Activated CD4-positive, CD25-positive, alpha-beta regulatory T cell (primary cell): ENCODE measurements around the gene LRIG1.
"Not testable (repeated sequence)": the region's sequence is repeated elsewhere in the genome, so short reads cannot be mapped to it uniquely, and the experiment has no call there.

ENCODE experiments used
- DNase-seq, 4 experiments: peaks; one replicate each; lab custom pipeline; 2025; lab: John Stamatoyannopoulos, UW

LRIG1 gene

DNA sequence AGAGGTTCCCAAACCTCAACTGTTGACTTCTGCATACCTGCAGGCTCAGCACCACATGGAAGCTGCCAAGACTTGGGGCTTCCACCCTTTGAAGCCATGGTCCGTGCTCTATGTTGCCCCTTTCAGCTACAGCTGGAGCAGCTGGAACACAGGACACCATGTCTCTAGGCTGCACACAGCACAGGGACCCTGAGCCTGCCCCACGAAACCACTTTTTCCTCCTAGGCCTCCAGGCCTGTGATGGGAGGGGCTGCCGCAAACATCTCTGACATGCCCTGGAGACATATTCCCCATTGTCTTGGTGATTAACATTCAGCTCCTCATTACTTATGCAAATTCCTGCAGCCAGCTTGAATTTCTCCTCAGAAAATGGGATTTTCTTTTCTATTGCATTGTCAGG lies 78.9 kb downstream of the LRIG1 start:
- DNase-seq, result not testable (repeated sequence)

DNA sequence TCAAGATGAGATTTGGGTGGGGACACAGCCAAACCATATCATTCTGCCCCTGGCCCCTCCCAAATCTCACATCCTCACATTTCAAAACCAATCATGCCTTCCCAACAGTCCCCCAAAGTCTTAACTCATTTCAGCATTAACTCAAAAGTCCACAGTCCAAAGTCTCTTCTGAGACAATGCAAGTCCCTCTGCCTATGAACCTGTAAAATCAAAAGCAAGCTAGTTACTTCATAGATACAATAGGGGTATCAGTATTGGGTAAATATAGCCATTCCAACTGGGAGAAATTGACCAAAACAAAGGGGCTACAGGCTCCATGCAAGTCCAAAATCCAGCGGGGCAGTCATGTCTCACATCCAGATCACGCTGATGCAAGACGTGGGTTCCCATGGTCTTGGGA lies 79.7 kb downstream of the LRIG1 start:
- not testable (repeated sequence) for DNase-seq

DNA sequence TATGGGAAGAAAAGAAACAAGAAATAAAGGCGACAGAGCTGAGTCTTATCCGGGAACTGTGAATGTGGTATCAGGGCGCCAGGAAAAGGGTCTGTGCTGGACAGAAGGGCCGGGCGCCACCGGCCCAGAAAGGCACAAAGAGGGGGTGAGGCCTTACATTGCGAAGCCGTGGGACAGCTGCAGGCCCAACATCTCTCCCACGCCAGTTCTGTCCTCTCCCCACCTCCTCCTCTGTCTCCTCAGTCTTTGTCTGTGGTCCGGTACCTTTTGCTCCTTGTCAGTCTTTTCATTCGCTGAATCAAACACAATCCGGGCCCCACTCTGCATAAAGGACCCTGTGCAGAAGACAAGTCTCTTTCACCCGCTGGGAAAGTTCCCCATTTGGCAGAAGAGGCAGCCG lies 81.8 kb downstream of the LRIG1 start:
- DNase-seq, result no peak

DNA sequence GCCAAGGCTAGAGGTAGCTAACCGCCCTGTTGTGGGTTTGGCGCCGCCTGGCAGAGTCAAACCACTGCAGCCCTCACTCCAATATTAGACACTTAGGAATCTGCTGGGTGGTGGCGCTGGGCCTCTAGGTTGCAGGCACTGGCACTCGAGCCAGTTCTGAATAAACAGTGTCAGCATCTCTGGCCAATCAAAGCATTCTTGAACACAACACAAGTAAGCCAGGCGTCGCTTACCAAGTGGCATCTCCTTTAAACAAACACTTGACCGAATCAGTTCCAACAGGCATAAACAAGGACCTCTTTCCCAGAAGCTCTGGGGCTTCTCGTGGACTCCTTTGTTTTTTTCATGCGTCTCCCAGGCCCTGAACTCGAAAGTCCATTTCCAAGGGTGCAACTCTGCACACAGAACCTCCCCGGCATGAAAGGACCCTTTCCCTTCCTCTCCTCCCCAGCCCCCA lies 82.3 kb downstream of the LRIG1 start:
- DNase-seq, result no peak

DNA sequence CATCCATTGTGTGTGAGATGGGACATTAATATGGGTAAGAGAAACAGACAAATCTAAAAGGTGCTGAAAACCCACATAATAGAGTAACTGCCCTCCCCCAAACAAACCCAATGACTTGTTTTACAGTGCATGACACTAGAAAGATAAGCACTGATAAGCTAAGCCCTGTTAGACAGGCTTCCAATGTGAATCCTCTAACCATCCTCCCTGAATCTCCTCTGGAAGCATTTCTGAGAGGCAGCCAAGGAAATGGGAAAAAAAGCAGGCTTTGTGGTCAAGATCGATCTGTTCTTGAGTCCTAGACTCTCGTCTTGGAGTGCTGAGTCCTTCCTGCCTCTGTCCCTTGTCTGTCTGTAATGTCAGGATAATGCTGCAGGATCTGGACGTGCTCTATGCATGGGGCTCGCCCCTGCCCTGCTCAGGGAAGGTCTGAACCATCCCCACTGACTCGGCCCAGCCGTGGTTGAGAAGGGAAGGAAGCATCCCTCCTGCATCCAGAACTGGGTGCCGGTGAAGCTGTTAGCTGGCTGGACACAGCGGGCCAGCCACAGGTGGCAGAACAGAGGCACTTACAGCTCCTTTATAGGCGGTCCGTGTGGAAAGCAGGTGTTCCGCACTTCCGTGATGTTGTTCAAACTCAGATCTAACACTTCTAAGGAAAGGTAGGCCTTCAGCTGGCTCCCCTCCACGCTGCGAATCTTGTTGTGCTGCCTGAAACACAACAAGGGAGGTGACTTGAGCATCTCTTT lies 84.1 kb downstream of the LRIG1 start:
- no peak for DNase-seq

DNA sequence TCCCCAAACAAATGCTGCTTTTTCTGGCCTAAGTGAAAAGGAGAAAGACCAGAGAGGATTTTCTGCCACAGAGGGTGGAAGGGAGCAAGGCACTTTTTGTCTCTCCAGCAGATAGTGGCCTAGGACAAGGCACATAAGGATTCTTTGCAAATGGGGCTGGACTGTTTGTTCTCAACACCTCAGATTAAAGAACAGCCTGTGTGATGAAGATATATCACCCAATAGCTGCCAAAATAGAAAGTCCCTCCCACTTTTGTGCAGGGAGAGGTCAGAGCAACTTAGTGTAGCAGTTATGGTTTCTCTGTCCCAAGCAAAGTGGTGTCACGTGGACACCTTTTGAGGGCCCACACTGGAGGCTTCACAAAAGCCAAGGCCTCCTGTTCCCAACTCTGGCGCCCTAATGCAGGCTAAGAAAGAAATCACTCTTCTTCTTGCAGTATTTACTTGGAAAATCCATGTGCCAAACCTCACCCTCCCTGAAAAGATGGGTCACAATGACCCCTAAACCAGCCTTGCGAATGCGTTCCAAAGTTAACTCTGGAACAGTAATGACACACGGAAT lies 84.9 kb downstream of the LRIG1 start:
- no peak for DNase-seq

DNA sequence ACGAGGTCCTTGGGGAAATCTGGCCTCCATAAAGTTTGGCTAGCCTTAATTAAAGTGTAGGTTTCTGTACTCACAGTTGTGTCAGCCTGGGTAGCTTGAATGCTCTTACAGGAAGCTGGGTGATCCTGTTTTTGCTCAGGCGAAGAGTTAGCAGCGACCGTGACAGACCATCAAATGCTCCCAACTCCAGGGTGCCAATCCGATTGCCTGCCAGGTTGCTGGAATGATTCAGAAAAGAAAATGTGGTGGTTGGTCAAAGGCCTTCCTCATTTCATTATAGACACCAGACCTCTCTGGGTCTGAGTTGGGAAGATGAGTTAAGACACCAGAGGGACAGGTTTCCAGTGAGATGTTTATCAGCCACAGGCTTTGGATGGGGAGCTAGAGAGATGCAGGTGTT lies 86.0 kb downstream of the LRIG1 start:
- no peak for DNase-seq

DNA sequence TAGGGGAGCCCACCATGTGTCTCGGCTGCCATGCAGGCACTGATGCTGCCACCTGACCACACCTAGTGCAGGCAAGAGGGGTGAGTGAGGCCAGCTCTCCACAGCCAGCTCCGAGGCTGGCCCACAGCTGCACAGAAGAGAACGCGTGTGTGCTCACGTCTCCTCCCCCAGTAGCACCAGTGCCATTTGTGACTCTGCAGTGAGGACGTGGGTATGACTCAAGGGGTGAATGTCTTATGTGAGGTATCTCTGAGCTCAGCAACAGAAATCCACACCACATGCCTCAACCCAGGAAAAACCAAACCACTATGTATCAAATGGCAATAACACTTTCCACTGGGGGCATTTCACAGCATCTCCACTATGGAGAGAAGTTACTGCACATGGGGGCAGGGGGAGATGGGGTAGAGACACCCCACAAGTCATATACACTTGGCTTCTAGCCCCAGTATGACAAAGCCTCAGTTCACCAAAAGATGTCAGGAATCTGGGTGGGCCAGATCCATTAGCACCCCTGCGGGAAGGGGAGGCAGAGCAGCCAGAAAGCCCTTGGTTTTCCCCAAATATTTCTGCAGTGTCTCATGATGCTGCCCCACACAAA lies 87.6 kb downstream of the LRIG1 start:
- no peak for DNase-seq

DNA sequence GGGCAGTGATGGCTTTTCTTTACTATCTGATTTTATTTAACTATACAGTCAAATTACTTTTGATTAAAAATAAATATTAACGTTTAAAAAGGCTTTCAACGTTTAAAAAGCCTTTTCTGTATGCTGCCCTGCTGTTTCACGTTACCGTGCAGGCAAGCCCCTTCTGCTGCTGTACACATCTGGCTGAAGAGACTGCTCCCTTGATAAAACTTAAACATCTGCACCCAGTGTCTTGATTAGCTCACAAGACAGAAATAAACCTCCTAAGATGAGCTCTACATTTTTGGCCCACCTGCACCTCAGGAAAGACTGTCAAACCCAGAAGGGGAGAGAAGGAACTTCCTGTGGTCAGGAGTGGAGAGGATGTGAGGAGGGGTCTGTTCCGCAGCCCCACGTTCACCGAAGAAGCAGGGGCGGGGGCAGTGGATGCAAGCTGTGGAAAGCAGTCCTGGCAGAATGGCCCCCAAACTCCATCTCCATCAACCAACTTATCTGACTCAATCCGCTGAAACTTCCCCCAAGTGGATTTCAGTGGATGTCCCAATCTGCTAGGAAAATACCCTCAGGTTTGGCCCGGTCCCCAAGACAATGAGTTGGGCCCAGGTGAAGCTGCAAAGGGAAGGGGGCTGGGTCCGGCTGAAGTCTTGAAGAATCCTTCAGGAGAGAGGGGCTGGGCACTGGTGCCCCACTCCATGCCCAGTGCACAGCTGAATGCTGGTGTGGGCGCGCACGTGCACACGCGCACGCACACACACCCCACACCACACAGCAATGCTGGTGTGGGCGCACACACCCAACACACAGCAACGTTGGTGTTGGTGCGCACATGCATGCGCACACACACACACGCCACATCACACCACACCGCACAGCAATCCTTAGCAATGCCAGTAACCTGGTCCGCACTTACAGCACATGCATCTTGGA lies 88.6 kb downstream of the LRIG1 start:
- DNase-seq, result no peak

DNA sequence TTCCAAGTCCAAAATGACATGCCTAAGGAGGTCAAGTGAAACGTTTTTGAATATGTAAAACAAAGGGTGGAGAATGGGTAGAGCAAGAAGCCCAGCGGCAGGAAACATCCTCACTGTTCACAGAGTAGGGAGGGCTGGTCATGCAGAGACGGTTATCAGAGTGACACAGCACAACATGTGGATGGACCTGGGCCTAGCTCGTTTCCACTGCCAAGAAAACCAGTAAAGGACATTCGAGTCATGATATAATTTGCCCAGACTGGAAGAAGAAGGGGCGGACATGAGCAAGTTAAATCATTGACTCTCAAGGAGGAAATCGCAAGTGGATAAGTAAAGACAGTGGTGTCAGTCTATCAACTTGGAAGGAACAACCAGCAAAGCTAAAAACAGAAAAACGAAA lies 89.3 kb downstream of the LRIG1 start:
- no peak for DNase-seq

DNA sequence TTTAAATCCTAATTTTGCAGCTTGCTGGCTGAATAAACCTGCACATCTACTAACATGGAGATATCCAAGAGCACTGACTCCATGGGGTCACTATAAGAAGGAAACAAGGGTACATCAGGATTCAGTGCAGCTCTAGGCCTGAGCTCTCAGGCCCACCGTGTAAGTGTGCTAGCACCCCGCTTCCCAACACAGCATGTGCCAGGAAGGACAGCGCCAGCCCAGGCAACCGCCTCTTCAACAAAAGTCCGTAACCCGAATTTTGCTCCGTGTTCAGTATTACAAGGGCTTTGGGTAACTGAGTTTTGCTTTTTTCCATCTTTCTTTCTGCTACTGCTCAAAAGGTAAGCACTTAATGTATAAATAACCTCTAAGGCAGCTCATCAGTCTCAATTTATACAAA lies 89.8 kb downstream of the LRIG1 start:
- no peak for DNase-seq

DNA sequence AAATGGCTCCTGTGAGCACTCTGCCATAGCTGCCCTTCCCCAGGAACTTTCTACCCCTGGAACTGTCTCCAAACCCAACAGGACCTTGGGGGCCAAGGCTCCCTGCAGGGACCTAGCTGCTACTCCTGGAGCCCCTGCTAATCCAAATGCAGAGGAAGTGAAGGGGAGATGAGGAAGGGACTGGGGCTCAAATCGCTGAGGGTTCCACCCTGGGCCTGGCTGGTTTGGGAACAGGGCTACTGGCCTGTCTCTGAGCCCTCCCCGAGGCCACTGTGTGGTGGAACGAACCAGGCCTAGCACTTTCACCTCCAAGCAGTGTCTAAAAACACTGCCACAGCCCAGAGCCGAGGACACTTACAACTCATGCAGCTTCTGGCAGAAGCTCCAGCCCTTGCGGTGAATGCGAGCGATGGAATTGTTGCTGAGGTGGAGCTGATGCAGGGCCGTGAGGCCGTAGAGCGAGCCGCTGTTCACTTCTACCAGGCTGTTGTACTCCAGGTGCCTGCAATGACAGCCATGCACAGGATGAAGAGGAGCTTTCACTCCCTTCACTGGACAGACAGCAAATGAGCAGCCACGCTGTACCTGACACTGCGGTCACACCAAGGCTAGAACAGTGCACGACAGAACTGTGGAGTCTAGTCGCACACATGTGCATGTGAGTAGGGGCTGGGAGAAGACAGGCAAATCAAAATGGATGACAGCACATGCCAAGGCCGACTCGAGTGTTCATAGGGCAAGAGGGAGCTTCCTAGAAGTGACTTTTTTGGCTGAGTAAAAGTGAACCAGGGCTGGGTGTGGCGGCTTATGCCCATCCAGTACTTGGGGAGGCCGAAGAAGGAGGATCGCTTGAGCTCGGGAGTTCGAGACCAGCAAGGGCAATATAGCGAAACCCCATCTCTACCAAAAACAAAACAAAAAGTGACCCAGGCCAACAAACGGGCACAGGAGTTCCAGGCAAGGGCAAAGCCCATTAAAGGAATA lies 90.8 kb downstream of the LRIG1 start:
- no peak for DNase-seq

DNA sequence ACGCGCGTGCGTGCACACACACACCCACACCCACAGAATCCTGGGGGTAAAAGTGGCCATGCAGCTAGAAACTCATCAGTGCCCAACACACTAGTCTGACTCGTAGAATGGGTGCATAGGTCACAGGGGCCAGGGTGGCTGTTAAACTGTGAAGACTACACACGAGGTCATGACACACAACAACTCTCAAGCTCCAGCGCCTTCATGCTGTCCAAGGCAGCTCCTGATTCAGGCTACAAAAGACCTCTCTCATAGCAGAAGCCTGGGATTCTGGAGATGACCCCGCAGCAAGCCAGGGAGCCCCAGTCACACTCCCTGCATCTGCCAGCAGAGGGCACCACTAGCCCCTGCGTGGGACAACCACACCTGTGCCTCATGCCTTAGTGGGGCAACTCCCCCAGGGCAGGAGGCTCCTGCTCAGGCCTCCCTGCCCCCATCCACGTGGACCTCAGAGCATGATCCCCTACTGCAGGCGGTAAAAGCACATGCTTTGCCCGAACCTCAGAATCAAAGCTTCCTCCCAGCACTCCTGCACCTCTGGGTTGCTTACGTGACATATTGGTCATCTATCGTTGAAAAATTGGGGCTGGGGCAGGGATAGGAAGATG lies 93.1 kb downstream of the LRIG1 start:
- DNase-seq, result peak; percentile 55 to 73 (median 64)

DNA sequence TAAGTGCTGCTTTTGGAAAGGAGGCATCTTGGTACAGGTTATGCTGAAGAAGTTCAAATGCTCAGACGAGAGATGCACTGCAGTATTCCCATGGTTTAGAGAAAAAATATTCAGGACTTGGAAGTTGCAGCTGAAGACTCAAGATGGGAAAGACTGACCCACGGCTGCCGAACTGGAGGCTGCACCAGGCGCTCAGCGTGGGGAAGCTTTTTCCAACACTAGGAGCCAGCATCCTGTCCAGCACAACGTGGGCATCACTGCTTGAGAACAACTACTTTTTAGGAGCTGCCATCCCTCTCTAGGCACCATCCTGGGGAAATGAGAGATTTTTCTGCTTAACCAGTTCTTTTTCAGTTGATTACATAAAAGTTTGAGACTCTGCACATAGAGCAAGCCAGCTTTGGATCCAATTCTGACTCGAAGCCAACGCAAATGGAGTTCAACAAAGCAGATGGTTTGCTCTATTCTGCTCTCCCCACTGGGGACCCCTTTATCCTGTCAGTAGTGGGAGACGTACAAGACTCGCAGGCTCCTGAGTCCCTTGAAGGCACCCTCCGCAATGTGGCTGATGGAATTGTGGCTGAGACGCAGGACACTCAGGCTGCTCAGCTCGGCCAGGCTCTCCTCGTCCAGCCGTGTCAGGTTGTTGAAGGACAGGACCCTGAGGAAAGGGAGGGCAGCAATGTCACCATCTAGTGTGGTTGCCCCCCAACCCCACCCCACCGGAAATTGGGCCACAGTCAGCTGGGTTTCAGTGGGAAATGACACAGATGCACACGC lies 93.8 kb downstream of the LRIG1 start:
- DNase-seq, result no peak

DNA sequence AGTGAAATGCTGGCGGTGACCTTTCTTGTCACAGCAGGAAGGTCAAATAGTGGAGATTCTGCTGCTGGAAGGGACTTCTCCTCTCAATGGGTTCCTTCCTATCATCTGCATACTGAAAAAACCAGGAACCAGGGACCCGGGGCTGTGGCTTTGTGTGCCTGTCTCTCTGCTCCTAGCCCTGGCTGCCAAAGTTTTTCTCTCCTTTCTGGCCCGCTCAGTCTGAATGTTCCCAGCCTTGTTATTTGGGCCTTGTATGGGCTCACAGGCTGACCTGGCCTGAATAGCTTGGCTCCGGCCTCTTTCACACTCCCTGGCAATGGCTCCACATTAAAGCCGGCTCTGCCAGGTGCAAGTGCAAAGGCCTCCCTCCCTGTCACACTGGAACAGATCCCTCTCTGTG lies 94.7 kb downstream of the LRIG1 start:
- DNase-seq, result no peak

DNA sequence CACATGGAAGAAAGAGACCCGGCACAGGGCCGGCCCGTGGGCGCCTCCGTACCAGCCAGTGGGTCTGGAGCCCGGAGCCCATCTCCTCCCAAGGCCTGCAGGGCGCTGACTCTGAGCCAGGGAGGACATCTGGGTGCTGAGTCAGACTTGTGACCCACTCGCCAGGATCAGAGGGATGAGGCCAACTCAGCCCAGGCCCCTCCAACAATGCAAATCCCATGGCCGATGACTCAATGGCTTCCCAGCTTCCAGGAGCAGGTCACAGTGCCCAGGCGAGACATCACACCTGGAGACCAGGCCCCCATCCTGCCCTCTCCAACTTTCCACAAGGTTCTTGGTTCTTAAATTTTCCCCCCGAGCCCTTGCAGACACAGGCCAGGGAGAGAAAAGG lies 95.1 kb downstream of the LRIG1 start:
- no peak for DNase-seq

DNA sequence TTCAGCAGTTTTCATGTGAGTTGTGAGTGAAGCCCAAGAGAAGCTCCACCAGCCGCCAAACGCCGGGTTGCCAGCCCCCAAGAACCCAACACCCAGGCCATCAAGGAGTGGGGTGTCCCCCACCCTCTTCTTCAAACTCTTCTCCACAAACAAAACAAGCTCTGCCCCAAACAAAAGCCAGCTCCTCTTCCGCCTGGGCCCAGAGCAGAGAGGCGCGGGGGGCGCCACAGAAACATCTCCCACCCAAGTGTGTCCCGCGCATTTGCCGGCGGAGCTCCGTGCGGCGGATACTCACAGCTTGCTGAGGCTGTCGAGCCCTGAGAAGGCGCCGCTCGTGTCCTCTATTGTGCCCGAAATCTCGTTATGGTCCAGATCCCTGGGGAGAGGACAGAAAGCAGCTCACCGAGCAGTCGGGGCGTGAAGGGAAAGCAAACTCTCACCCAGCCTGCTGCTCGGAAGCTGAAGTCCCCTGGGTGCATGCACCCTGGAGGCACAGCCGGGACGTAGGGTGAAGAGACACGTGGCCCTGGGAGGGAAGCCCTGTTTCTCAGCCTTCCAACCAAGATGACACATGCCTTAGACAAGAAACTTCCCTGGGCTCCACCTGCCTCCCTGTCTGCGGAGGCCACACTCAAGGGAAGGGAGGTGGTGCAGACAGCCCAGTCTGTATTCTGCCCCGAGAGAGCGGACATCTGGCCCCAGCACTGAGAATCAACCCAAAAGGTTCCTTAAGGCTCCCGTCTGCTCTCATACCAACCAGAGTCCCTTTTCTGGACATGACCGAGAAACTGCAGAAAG lies 95.7 kb downstream of the LRIG1 start:
- DNase-seq, result no peak

DNA sequence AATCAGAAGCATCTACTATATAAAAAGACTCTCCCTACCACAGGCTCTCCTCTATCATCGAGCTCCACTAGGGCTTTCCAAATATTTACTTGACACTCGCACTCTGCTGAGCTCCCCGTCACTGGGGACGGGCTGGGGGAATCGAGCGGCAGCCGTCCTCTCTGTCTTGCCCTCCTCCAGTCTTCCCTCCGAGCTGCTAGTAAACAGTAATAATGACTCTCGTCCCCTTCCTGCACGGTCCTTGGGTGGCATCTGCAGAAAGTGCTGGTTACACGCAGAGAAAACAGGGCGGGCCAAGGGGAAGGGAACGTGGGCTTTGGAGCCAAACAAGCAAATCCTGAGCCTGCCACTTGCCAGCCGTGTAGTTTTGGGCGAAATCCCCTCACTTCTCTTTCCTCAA lies 96.6 kb downstream of the LRIG1 start:
- DNase-seq, result no peak

DNA sequence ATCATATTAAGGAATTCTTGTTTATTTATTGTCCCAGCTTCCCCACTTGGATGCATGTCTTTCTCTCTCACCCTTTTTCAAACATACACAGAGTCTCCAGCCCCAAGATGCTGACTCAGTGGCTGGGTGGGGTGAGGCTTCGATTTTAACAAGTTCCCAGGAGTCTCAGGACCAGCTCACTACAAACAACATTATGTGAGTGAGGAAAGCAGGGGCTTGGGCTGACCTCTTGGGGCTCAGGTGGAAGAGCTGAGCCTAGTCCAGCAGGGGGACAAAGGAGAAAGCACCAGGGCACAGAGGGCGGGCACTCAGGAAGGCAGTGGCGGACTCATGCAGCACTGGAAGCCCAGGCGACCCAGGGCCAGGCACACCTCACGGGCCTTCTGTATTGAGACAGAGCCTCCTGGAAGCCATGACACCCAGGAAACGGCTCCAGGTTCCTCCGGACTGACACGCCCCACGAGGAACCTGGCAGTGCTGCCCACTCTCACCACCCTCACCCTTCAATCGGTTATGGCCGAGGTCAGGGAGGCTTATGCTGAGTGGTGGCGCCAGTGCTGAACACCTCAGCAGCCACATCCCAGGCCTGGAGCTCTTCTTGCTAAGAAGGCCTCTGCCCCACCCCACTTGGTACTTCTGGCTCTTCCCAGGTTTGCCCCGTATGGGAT lies 97.4 kb downstream of the LRIG1 start:
- DNase-seq, result no peak
